IMR-90 (cell line): ENCODE results near the gene MAP3K3. TPM values are rescaled to one million over a fixed set of nuclear protein-coding genes. Genes with fewer than 3 reads are reported as not detected.

Experiments
- ATAC-seq: fragments of 200-7000 bp; cut with Tn5 transposase; 2 replicates; pipeline ENCODE4 v1.9.1; 2020; ENCODE audit warnings: low read depth, mild to moderate bottlenecking, moderate library complexity
- BruUV-seq: library from RNA; stranded (reverse); fragments of 400-500 nt; replicated peaks from 2 replicates; lab custom pipeline; 2021; lab: Mats Ljungman, UMichigan
- CTCF ChIA-PET: fragments of 300-600 bp; formaldehyde crosslinking; extraction: SDS; loops from one replicate; lab custom pipeline; 2021; ENCODE audit warnings: antibody characterized with exemption; lab: Yijun Ruan, JAX
- POLR2A ChIA-PET: fragments of 300-600 bp; sonication (Branson Sonifier 250); formaldehyde crosslinking; loops from one replicate; lab custom pipeline; 2022; ENCODE audit warnings: antibody characterized with exemption; ENCODE audit not compliant: unreplicated experiment; lab: Charles Lee
- DNase-seq: peaks from one replicate; pipeline ENCODE4 v3.0.0; 2013
- H2AFZ ChIP-seq: replicated peaks from 2 replicates; pipeline ENCODE3; 2013; ENCODE audit warnings: low read length, mild to moderate bottlenecking; ENCODE audit not compliant: poor library complexity
- H2AK5ac ChIP-seq: 2 replicates; pipeline ENCODE4 v1.6.1; 2013; ENCODE audit warnings: low read depth, low read length, inconsistent platforms
- H2AK9ac ChIP-seq: replicated peaks from 2 replicates; pipeline ENCODE3; 2013; ENCODE audit warnings: mild to moderate bottlenecking, low read depth, low read length, moderate library complexity; ENCODE audit not compliant: poor library complexity
- H2BK120ac ChIP-seq: 2 replicates; pipeline ENCODE4 v1.6.1; 2013; ENCODE audit warnings: low read depth, low read length, inconsistent platforms
- H2BK15ac ChIP-seq: 3 replicates; pipeline ENCODE4 v1.6.1; 2013; ENCODE audit warnings: low read depth, low read length, inconsistent platforms
- H2BK20ac ChIP-seq: 2 replicates; pipeline ENCODE4 v1.6.1; 2013; ENCODE audit warnings: low read depth, mild to moderate bottlenecking, inconsistent platforms, low read length, moderate library complexity
- H2BK5ac ChIP-seq: 2 replicates; pipeline ENCODE4 v1.6.1; 2013; ENCODE audit warnings: mild to moderate bottlenecking, low read depth, low read length, inconsistent platforms; ENCODE audit not compliant: poor library complexity, severe bottlenecking
- H3K14ac ChIP-seq: replicated peaks from 2 replicates; pipeline ENCODE4 v1.6.1; 2013; ENCODE audit warnings: low read depth, low read length, inconsistent platforms
- H3K18ac ChIP-seq: 2 replicates; pipeline ENCODE4 v1.6.1; 2013; ENCODE audit warnings: low read depth, low read length, control low read depth
- H3K23ac ChIP-seq: 2 replicates; pipeline ENCODE4 v1.6.1; 2013; ENCODE audit warnings: low read depth, low read length, inconsistent platforms
- H3K27ac ChIP-seq: 2 replicates; pipeline ENCODE4 v1.5.1; 2013; ENCODE audit warnings: mild to moderate bottlenecking, control low read depth, low read length; ENCODE audit not compliant: insufficient read depth
- H3K27me3 ChIP-seq: 2 replicates; pipeline ENCODE4 v1.6.1; 2013; ENCODE audit warnings: low read length; ENCODE audit not compliant: control insufficient read depth, insufficient read depth
- H3K36me3 ChIP-seq: 2 replicates; pipeline ENCODE4 v1.6.1; 2013; ENCODE audit warnings: low read length, mixed read lengths; ENCODE audit not compliant: control insufficient read depth, insufficient read depth
- H3K4ac ChIP-seq: 2 replicates; pipeline ENCODE4 v1.6.1; 2013; ENCODE audit warnings: low read depth, low read length, inconsistent platforms
- H3K4me1 ChIP-seq: 2 replicates; pipeline ENCODE4 v1.6.1; 2013; ENCODE audit warnings: low read length, mixed read lengths; ENCODE audit not compliant: control insufficient read depth, insufficient read depth
- H3K4me2 ChIP-seq: 2 replicates; pipeline ENCODE4 v1.6.1; 2013; ENCODE audit warnings: low read depth, mild to moderate bottlenecking, control low read depth, low read length, moderate library complexity
- H3K4me3 ChIP-seq: 2 replicates; pipeline ENCODE4 v1.5.1; 2013; ENCODE audit warnings: low read depth, mild to moderate bottlenecking, control low read depth, low read length, moderate library complexity; ENCODE audit not compliant: insufficient read depth
- H3K56ac ChIP-seq: 2 replicates; pipeline ENCODE4 v1.6.1; 2013; ENCODE audit warnings: low read length, inconsistent platforms; ENCODE audit not compliant: insufficient read depth; ENCODE audit errors: extremely low read depth
- H3K79me1 ChIP-seq, 2 experiments: 2 replicates each; pipeline ENCODE4 v1.6.1; 2013; ENCODE audit warnings: low read length in 2 of 2, inconsistent platforms in 1 of 2, low read depth in 1 of 2
- H3K9ac ChIP-seq: 2 replicates; pipeline ENCODE4 v1.6.1; 2013; ENCODE audit warnings: low read depth, low read length, control low read depth
- H3K9me1 ChIP-seq: 2 replicates; pipeline ENCODE4 v1.6.1; 2013; ENCODE audit warnings: low read length, inconsistent platforms; ENCODE audit not compliant: insufficient read depth
- H3K9me3 ChIP-seq: 2 replicates; pipeline ENCODE4 v1.6.1; 2013; ENCODE audit warnings: low read length; ENCODE audit not compliant: control insufficient read depth, insufficient read depth
- H4K20me1 ChIP-seq: 2 replicates; pipeline ENCODE4 v1.6.1; 2013; ENCODE audit warnings: low read length, inconsistent platforms; ENCODE audit not compliant: insufficient read depth
- H4K5ac ChIP-seq: 2 replicates; pipeline ENCODE4 v1.6.1; 2013; ENCODE audit warnings: mild to moderate bottlenecking, low read depth, low read length, control low read depth
- H4K8ac ChIP-seq, 2 experiments: 2 replicates each; pipeline ENCODE4 v1.6.1; 2013; ENCODE audit warnings: low read depth in 2 of 2, low read length in 2 of 2, control low read depth in 1 of 2, inconsistent platforms in 1 of 2
- H4K91ac ChIP-seq: 2 replicates; pipeline ENCODE4 v1.6.1; 2013; ENCODE audit warnings: low read depth, low read length, inconsistent platforms; ENCODE audit not compliant: insufficient read depth
- CEBPB ChIP-seq: IDR thresholded peaks from 2 replicates; pipeline ENCODE4 v1.6.1; 2012; ENCODE audit warnings: low read depth, low read length, improper control_type of control experiment
- MAZ ChIP-seq: IDR thresholded peaks from 2 replicates; pipeline ENCODE4 v1.6.1; 2012; ENCODE audit warnings: low read depth, mild to moderate bottlenecking, low read length, improper control_type of control experiment, moderate library complexity, borderline replicate concordance
- RAD21 ChIP-seq: IDR thresholded peaks from 2 replicates; pipeline ENCODE4 v1.6.1; 2012; ENCODE audit warnings: low read length, improper control_type of control experiment
- SMC3 ChIP-seq: fragments of 150-350 bp; IDR thresholded peaks from 2 replicates; pipeline ENCODE4 v1.6.1; 2016; ENCODE audit warnings: low read depth, mild to moderate bottlenecking, antibody characterized with exemption, low read length, moderate library complexity
- WGBS, 2 experiments: methylation state at CpG; one replicate each; pipeline versions ENCODE4 v1.1.5 to v1.1.7; 2013; ENCODE audit warnings: missing lambda C conversion rate in 2 of 2; ENCODE audit not compliant: insufficient read length in 1 of 2; ENCODE audit errors: extremely low coverage in 2 of 2; 5-methylcytosine and 5-hydroxymethylcytosine counted together
- dilution Hi-C: fragments of 300-500 bp; cut with HindIII; formaldehyde crosslinking; loops from one replicate; pipeline ENCODE4 v1.14.3; 2018; ENCODE audit warnings: low sequenced_read_pairs; ENCODE audit not compliant: unreplicated experiment
- in situ Hi-C: fragments of 300-500 bp; cut with MboI; formaldehyde crosslinking; loops from 3 replicates; pipeline ENCODE4 v1.14.3; 2019; ENCODE audit warnings: low sequenced_read_pairs, inconsistent platforms, mixed read lengths
- intact Hi-C: fragments of 100-400 bp; cut with micrococcal nuclease; formaldehyde crosslinking; loops from 2 replicates; pipeline ENCODE4 v1.10.0; 2022
- polyA plus RNA-seq, 3 experiments: library from polyadenylated mRNA; depleted of rRNA; stranded (reverse); fragments of >200 nt; gene quantifications; 2 replicates each; pipeline ENCODE4 v1.2.3, GENCODE V29; 2012; ENCODE audit warnings: low replicate concordance in 1 of 3
- total RNA-seq: library from RNA; depleted of rRNA; stranded (reverse); fragments of >200 nt; gene quantifications from 2 replicates; pipeline ENCODE4 v1.2.3, GENCODE V29; 2012
- TF ChIP-seq, protein P1 (sequence below): conservative IDR thresholded peaks from 2 replicates; pipeline ENCODE4 v1.5.1; 2012; ENCODE audit warnings: mild to moderate bottlenecking, low read depth, low read length, improper control_type of control experiment

MAP3K3 gene
- total and polyA plus RNA-seq, 2 of the 4 experiments (the other 2 are of a cell fraction) = 19.1 to 25.6 TPM

DNA sequence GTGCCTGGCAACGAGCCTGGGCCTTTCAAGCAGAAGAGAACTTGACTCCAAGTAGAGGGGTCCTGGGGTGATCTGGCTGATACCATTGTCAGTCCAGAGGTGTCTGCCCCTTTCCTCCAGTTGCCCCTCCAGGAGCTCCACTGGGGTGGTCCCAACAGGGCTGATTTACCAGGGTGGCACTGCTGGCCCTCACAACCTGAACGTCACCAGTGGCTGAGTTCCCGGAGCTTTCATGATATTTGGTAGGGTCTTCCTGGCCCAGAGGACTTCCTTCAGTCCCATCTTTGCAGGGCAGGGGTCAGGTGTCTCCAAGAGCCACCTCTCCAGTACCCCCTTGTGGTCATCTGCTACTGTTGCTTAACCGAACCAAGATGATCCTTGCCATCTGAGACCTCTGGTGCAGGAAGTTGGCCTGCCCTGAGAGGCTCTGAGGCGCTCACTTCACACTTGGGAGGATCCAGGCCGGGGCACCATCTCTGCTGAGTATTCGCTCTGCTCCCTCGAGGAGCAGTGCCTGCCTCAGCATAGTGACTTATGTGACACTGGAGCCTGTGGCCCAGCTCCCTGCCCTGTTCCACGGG lies 74.3 kb downstream of the MAP3K3 start:
- ATAC-seq (no peak), DNase-seq (no peak)
- Histone ChIP-seq H3K4ac (no peak overlapping the region), H3K9me3 (no peaks in the 10 kb centered on the region), H4K5ac (no peak overlapping the region), H3K56ac (no peak overlapping the region), H4K91ac (no peak overlapping the region), H3K36me3 (peaks cover 27% of the 10 kb centered on the region; the same call in 1 of the 2 replicates), H2AK9ac (peak overlapping the region; percentile 76), H3K27me3 (no peaks in the 10 kb centered on the region), H2AK5ac (no peak overlapping the region), H4K20me1 (peaks cover 5% of the 10 kb centered on the region), H2BK15ac (no peak overlapping the region), H3K14ac (no peak overlapping the region), H3K27ac (no peak overlapping the region), H2AFZ (no peak overlapping the region), H3K4me3 (no peak overlapping the region), H3K9me1 (0 out of 2 replicates have a peak, but pooled peaks cover 2% of the 10 kb centered on the region), H3K4me2 (no peak overlapping the region), H2BK5ac (no peak overlapping the region), H3K23ac (no peak overlapping the region), H3K79me1 (peaks cover 0 to 21% of the 10 kb centered on the region in 2 experiments; a peak in 1 of 4 replicates), H3K18ac (no peak overlapping the region), H4K8ac (no peak overlapping the region), H2BK20ac (no peak overlapping the region), H2BK120ac (no peak overlapping the region), H3K4me1 (no peaks in the 10 kb centered on the region), H3K9ac (no peak overlapping the region)
- dilution Hi-C loops (no loop called here), intact Hi-C loops (loop anchor here (5.0 kb wide), 1 partner anchor 269 kb away; no protein-coding TSS in a partner anchor), in situ Hi-C loops (no loop called here)
- BruUV-seq = no TSS peak
- WGBS, 2 experiments = 83% methylated on average over 1 of the region's 9 CpGs; no CpG with 5 or more reads in 1 of the 2 experiments
- ChIA-PET CTCF (no interaction called here), POLR2A (no interaction called here)
- peak; percentile 26; the same call in 1 of the 2 replicates for TF ChIP-seq RAD21
- TF ChIP-seq, protein P1, sequence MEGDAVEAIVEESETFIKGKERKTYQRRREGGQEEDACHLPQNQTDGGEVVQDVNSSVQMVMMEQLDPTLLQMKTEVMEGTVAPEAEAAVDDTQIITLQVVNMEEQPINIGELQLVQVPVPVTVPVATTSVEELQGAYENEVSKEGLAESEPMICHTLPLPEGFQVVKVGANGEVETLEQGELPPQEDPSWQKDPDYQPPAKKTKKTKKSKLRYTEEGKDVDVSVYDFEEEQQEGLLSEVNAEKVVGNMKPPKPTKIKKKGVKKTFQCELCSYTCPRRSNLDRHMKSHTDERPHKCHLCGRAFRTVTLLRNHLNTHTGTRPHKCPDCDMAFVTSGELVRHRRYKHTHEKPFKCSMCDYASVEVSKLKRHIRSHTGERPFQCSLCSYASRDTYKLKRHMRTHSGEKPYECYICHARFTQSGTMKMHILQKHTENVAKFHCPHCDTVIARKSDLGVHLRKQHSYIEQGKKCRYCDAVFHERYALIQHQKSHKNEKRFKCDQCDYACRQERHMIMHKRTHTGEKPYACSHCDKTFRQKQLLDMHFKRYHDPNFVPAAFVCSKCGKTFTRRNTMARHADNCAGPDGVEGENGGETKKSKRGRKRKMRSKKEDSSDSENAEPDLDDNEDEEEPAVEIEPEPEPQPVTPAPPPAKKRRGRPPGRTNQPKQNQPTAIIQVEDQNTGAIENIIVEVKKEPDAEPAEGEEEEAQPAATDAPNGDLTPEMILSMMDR = peak; percentile 39
- no peak for TF ChIP-seq MAZ
- TF ChIP-seq CEBPB = peak; percentile 52; the same call in 1 of the 2 replicates
- TF ChIP-seq SMC3 = peak; percentile 24; the same call in 1 of the 2 replicates
